IgD-negative memory B cell (primary cell): ENCODE measurements around the gene LYSMD4. TPM values are rescaled to one million over a fixed set of nuclear protein-coding genes. Genes with fewer than 3 reads are reported as not detected.
A peak's percentile ranks its signal among the peaks of the same experiment; 100 is the strongest.
"Not testable (repeated sequence)": the region's sequence is repeated elsewhere in the genome, so short reads cannot be mapped to it uniquely, and the experiment has no call there.

Experiments
- H3K27ac Mint-ChIP-seq, 3 donors: one replicate each; pipeline ENCODE4 v1.8.0; 2020 to 2022; ENCODE audit warnings: mild to moderate bottlenecking in 3 of 3, mixed read lengths in 3 of 3, moderate library complexity in 1 of 3
- H3K27me3 Mint-ChIP-seq: one replicate; pipeline ENCODE4 v1.8.0; 2021; ENCODE audit warnings: mixed read lengths
- H3K36me3 Mint-ChIP-seq: one replicate; pipeline ENCODE4 v1.8.0; 2020; ENCODE audit warnings: mild to moderate bottlenecking, mixed read lengths
- H3K4me1 Mint-ChIP-seq, 3 donors: one replicate each; pipeline ENCODE4 v1.8.0; 2020 to 2022; ENCODE audit warnings: mixed read lengths in 3 of 3, mild to moderate bottlenecking in 1 of 3
- H3K4me3 Mint-ChIP-seq, 4 donors: one replicate each; pipeline ENCODE4 v1.8.0; 2020 to 2022; ENCODE audit warnings: mild to moderate bottlenecking in 4 of 4, mixed read lengths in 4 of 4, moderate library complexity in 3 of 4
- H3K9me3 Mint-ChIP-seq, 3 donors: one replicate each; pipeline ENCODE4 v1.8.0; 2020 to 2021; ENCODE audit warnings: mixed read lengths in 3 of 3, mild to moderate bottlenecking in 1 of 3
- polyA plus RNA-seq: library from polyadenylated mRNA; unstranded; fragments of 300-500 nt; fragmentation: Illumina TruSeq; gene quantifications from one replicate; pipeline ENCODE4 v1.2.3, GENCODE V29; 2021

LYSMD4 gene
- 3.1 TPM for polyA plus RNA-seq

- peak within 1 kb of the TSS; percentile 85 to 97 (median 91) for H3K4me3 Mint-ChIP-seq
- peaks cover 0 to 16% (median 8%) of the 10 kb centered on the region in 3 donors for H3K4me1 Mint-ChIP-seq
- peaks cover 0 to 3% (median 0%) of the 10 kb centered on the region in 3 donors for H3K9me3 Mint-ChIP-seq
- peak within 1 kb of the TSS; percentile 84 to 90 (median 85) for H3K27ac Mint-ChIP-seq
- H3K36me3 Mint-ChIP-seq = no peaks in the 10 kb centered on the region
- no peaks in the 10 kb centered on the region for H3K27me3 Mint-ChIP-seq
Measured at GRCh38 chr15:99733268-99734039, at the start of gene LYSMD4. Gene LYSMD4 (minus strand): TSS chr15:99733437. CDS start chr15:99731999, 1,438 bp downstream.

- not testable (repeated sequence) for H3K27me3 Mint-ChIP-seq, H3K4me1 Mint-ChIP-seq
Measured at GRCh38 chr15:99782029-99782428, 48.8 kb upstream of the LYSMD4 start.

GRCh38 chr15:99777144-99777543 lies 43.9 kb upstream of the LYSMD4 start:
- Mint-ChIP-seq H3K27ac (no peak overlapping the region), H3K27me3 (peaks cover under 1% of the 10 kb centered on the region), H3K9me3 (peaks cover 0 to 14% (median 2%) of the 10 kb centered on the region in 3 donors), H3K4me3 (no peak overlapping the region), H3K36me3 (no peaks in the 10 kb centered on the region), H3K4me1 (peaks cover 0 to 2% (median under 1%) of the 10 kb centered on the region in 3 donors)

More at GRCh38 chr15:99782029-99782428, 48.8 kb upstream of the LYSMD4 start:
- H3K27ac Mint-ChIP-seq, H3K4me3 Mint-ChIP-seq, H3K36me3 Mint-ChIP-seq: not testable (repeated sequence)
- H3K9me3 Mint-ChIP-seq = peaks cover 0 to 16% (median 2%) of the 10 kb centered on the region in 3 donors

DNA sequence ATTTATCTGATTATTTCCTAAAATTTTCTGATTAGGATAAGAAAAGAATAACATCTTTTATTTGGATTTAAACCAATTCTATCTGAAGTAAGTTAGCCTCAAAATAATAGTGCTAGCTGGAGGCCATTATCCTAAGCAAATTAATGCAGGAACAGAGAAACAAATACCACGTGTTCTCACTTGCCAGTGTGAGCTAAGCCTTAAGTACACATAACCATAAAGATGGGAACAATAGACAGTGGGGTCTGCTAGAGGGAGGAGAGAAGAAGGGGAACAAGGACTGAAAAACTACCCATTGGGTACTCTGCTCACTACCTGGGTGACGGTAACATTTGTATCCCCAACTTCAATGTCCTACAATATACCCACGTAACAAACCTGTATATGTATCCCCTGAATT lies 31.3 kb upstream of the LYSMD4 start:
- Mint-ChIP-seq H3K4me3 (no peak overlapping the region), H3K4me1 (peaks cover 0 to 2% (median 0%) of the 10 kb centered on the region in 3 donors), H3K27me3 (no peaks in the 10 kb centered on the region), H3K27ac (no peak overlapping the region), H3K36me3 (no peaks in the 10 kb centered on the region), H3K9me3 (no peaks in the 10 kb centered on the region)

GRCh38 chr15:99763827-99764226 lies 30.6 kb upstream of the LYSMD4 start:
- no peak overlapping the region for H3K4me3 Mint-ChIP-seq
- H3K4me1 Mint-ChIP-seq = peaks cover 0 to 2% (median 0%) of the 10 kb centered on the region in 3 donors
- H3K27ac Mint-ChIP-seq = no peak overlapping the region
- no peaks in the 10 kb centered on the region for H3K9me3 Mint-ChIP-seq
- no peaks in the 10 kb centered on the region for H3K27me3 Mint-ChIP-seq
- H3K36me3 Mint-ChIP-seq = no peaks in the 10 kb centered on the region

DNA sequence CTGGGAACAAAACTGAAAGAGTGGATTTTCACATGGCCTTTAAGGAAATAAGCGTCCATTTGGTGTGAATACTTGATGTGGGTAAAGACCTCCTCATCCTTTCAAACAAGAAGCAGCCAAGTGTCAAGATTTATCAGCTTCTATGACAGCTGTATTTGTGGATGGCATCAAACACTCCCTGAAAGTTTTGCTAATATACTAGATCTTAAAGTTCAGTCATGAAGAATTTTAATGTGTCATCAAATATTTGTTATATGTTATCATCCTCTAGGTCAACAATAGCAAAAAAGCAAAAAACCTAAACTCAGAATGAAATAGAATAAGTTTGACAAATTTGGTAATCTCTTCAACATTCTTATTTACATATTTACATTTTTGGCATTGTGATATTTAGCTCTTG lies 29.1 kb upstream of the LYSMD4 start:
- no peaks in the 10 kb centered on the region for H3K36me3 Mint-ChIP-seq
- H3K27ac Mint-ChIP-seq = no peak overlapping the region
- H3K4me1 Mint-ChIP-seq = peaks cover 0 to 2% (median 0%) of the 10 kb centered on the region in 3 donors
- no peak overlapping the region for H3K4me3 Mint-ChIP-seq
- H3K9me3 Mint-ChIP-seq = no peaks in the 10 kb centered on the region
- H3K27me3 Mint-ChIP-seq = no peaks in the 10 kb centered on the region

DNA sequence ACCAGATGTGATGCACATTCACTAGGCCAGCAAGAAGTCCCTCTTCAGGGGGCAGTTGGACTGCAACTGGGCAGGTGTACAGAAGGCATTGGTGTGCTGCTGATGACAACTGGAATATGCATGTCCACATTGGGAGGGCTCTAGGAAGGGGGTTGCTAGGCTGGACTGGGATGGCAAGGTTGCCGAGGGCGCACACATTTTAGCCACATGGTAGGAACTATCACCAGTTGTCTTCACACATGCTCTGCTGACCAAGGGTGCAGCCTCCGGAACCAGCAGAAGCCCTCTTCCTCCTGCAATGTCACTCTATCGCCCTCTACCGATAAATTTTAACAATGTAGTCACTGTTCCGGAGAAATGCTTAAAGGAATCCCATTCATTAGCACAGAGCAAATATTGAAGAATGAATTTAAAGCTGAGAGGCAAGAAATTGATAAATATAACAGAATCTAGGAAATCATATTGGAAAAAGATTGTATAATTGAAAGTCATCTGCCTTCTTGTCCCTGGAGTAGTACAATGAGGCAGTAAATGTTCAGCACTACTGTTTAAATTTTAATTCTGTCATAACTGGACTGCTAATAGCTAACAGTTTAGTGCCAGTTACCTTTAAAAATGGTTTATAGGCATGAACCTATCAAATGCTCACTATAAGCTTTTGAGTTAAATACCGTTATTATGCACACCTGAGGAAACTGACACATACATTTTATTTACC lies 22.6 kb upstream of the LYSMD4 start:
- no peak overlapping the region for H3K4me3 Mint-ChIP-seq
- no peaks in the 10 kb centered on the region for H3K36me3 Mint-ChIP-seq
- peaks cover 0 to 9% (median 5%) of the 10 kb centered on the region in 3 donors for H3K4me1 Mint-ChIP-seq
- H3K27me3 Mint-ChIP-seq = no peaks in the 10 kb centered on the region
- H3K9me3 Mint-ChIP-seq = no peaks in the 10 kb centered on the region
- H3K27ac Mint-ChIP-seq = no peak overlapping the region

DNA sequence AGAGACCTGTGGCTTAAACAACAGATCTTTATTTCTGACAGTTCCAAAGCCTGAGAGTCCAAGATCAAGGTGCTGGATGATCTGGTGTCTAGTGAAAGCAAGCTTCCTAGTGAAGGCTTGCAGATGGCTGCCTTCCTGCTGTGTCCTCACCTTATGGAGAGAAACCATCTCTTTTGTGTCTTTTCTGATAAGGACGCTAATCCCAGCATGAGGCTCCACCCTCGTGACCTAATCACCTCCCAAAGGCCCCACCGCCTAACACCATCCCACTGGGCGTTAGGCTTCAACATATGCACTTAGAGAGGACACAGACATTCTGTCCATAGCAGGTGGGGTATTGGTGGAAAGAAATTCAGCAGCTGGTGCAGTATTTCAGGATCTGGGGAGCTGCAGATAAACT lies 19.8 kb upstream of the LYSMD4 start:
- H3K36me3 Mint-ChIP-seq = no peaks in the 10 kb centered on the region
- no peaks in the 10 kb centered on the region for H3K9me3 Mint-ChIP-seq
- no peak overlapping the region for H3K4me3 Mint-ChIP-seq
- no peaks in the 10 kb centered on the region for H3K27me3 Mint-ChIP-seq
- peaks cover 0 to 9% (median 5%) of the 10 kb centered on the region in 3 donors for H3K4me1 Mint-ChIP-seq
- no peak overlapping the region for H3K27ac Mint-ChIP-seq

- H3K27me3 Mint-ChIP-seq = no peaks in the 10 kb centered on the region
- no peak overlapping the region for H3K27ac Mint-ChIP-seq
- no peak overlapping the region for H3K4me3 Mint-ChIP-seq
- H3K36me3 Mint-ChIP-seq = no peaks in the 10 kb centered on the region
- no peaks in the 10 kb centered on the region for H3K9me3 Mint-ChIP-seq
- peaks cover 0 to 9% (median 5%) of the 10 kb centered on the region in 3 donors for H3K4me1 Mint-ChIP-seq
Measured at GRCh38 chr15:99752556-99752955, 19.3 kb upstream of the LYSMD4 start.

GRCh38 chr15:99750326-99750725 lies 17.1 kb upstream of the LYSMD4 start:
- H3K4me1 Mint-ChIP-seq, H3K36me3 Mint-ChIP-seq, H3K27ac Mint-ChIP-seq, H3K9me3 Mint-ChIP-seq, H3K27me3 Mint-ChIP-seq, H3K4me3 Mint-ChIP-seq: not testable (repeated sequence)

- Mint-ChIP-seq H3K4me3 (no peak overlapping the region), H3K27ac (no peak overlapping the region), H3K4me1 (no peaks in the 10 kb centered on the region), H3K9me3 (no peaks in the 10 kb centered on the region), H3K36me3 (no peaks in the 10 kb centered on the region), H3K27me3 (no peaks in the 10 kb centered on the region)
Measured at GRCh38 chr15:99749386-99749785, 16.1 kb upstream of the LYSMD4 start.

DNA sequence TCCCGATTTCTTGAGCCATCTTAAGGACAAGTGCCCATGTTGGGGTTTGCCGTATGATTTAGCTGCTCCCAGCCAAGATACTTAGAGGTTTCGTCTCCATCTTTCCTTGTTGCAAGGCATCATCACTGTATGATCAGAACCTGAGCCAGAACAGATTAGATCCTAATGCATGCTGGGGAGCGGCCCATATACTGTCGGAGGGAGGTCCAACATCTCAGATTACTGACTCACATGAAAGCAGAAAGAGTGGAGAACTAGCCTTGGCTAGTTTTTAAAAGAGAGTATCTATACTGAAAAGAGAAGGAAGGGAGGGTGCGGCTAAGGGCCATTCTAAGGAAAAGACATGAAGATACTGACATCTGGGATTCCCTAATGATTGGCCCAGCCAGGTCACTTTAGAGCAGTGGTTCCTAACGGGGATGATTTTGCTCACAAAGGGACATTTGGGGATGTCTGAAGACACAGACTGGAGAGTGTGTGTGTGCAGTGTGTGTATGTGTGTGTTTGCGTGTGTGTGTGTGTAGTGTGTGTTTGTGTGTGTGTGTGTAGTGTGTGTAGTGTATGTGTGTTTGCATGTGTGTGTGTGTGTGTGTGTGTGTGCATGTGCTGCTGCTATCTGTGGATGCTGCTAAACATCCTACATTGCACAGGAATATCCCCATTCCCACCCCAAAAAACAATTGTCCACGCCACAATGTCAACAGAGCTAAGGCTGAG lies 12.3 kb upstream of the LYSMD4 start:
- no peaks in the 10 kb centered on the region for H3K27me3 Mint-ChIP-seq
- H3K27ac Mint-ChIP-seq = no peak overlapping the region
- no peaks in the 10 kb centered on the region for H3K9me3 Mint-ChIP-seq
- no peaks in the 10 kb centered on the region for H3K4me1 Mint-ChIP-seq
- no peaks in the 10 kb centered on the region for H3K36me3 Mint-ChIP-seq
- H3K4me3 Mint-ChIP-seq = no peak overlapping the region

DNA sequence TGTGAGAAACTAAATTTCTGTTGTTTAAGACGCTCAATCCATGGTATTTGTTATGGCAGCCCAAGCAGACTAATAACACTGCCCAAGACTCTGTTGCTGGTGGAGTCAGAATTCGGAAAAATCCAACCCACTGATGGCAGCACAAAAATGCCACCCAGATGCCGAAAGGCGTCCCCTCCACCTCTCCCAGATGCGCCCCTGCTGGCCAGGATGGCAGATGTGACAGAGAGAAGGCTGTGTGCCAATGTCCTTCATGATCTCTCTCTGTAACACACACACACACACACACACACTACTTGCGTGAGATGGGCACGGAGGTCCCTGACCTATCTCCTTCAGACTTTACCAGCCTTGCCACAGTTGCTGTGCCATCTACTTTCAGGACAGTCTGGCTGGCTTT lies 10.9 kb upstream of the LYSMD4 start:
- Mint-ChIP-seq H3K9me3 (no peaks in the 10 kb centered on the region), H3K27me3 (no peaks in the 10 kb centered on the region), H3K27ac (no peak overlapping the region)

DNA sequence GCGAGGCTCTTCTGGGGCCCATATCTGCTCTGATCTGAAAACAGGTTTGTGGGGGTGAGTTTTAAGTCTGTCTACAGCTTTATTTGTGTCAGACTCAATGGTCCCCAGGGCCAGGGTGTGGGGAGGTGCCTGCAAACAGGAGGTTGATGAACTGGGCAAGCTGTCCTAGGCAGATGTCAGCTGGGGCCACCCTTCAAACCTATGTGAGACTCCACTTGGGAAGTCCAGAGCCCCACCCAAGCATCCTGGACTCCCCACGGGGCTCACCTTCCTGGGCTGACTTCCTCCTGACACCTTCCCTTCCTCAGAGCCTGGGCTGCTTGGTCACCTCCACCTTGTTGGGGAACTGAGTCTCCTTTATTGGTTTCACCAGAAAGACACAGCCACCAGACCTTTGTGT lies 8.6 kb upstream of the LYSMD4 start:
- no peak overlapping the region for H3K4me3 Mint-ChIP-seq
- peaks cover 3% of the 10 kb centered on the region for H3K36me3 Mint-ChIP-seq
- H3K9me3 Mint-ChIP-seq = peaks cover 0 to 3% (median 0%) of the 10 kb centered on the region in 3 donors
- no peak overlapping the region for H3K27ac Mint-ChIP-seq
- no peaks in the 10 kb centered on the region for H3K4me1 Mint-ChIP-seq
- H3K27me3 Mint-ChIP-seq = no peaks in the 10 kb centered on the region

More for the DNA sequence above, 10.9 kb upstream of the LYSMD4 start:
- Mint-ChIP-seq H3K4me1 (no peaks in the 10 kb centered on the region), H3K36me3 (no peaks in the 10 kb centered on the region), H3K4me3 (no peak overlapping the region)
